Neural cell (in vitro differentiated cells): Measurements from ENCODE around the gene PKP2. TPM values are rescaled to one million over a fixed set of nuclear protein-coding genes. Genes with fewer than 3 reads are reported as not detected.

Source experiments
- H2AFZ ChIP-seq: fragments of 200-600, 300-800 bp; sonication (generic), shearing (Covaris generic); 2 replicates; pipeline ENCODE4 v1.6.0; 2014; ENCODE audit warnings: low read depth, mild to moderate bottlenecking, antibody characterized with exemption, low read length, moderate library complexity
- H3F3A ChIP-seq: fragments of 200-600 bp; shearing (Covaris generic); 2 replicates; pipeline ENCODE4 v1.6.1; 2016; ENCODE audit warnings: mild to moderate bottlenecking, moderate library complexity, mixed read lengths, antibody characterized with exemption, low read length; ENCODE audit not compliant: insufficient read depth, poor library complexity, severe bottlenecking
- H3K27ac ChIP-seq: fragments of 200-600, 300-800 bp; sonication (generic), shearing (Covaris generic); 2 replicates; pipeline ENCODE4 v1.5.1; 2014; ENCODE audit warnings: mild to moderate bottlenecking, low read length, moderate library complexity
- H3K27me3 ChIP-seq: fragments of 300-800, 200-600 bp; sonication (generic), shearing (Covaris generic); 2 replicates; pipeline ENCODE4 v1.6.0; 2014; ENCODE audit warnings: mild to moderate bottlenecking, low read depth, low read length, moderate library complexity; ENCODE audit not compliant: insufficient read depth
- H3K36me3 ChIP-seq: fragments of 300-800, 200-600 bp; sonication (generic), shearing (Covaris generic); 2 replicates; pipeline ENCODE4 v1.5.1; 2014; ENCODE audit warnings: mild to moderate bottlenecking, antibody characterized with exemption, low read length, moderate library complexity; ENCODE audit not compliant: insufficient read depth
- H3K4me2 ChIP-seq: fragments of 300-800, 200-600 bp; sonication (generic), shearing (Covaris generic); 2 replicates; pipeline ENCODE4 v1.6.0; 2014; ENCODE audit warnings: mild to moderate bottlenecking, low read length
- H3K4me3 ChIP-seq: fragments of 300-800, 200-600 bp; sonication (generic), shearing (Covaris generic); 2 replicates; pipeline ENCODE4 v1.5.1; 2014; ENCODE audit warnings: mild to moderate bottlenecking, low read length, moderate library complexity
- H3K79me2 ChIP-seq: fragments of 200-600 bp; shearing (Covaris generic); replicated peaks from 2 replicates; pipeline ENCODE4 v1.6.0; 2014; ENCODE audit warnings: mild to moderate bottlenecking, low read length, moderate library complexity; ENCODE audit not compliant: insufficient read depth
- H3K9ac ChIP-seq: fragments of 300-800, 200-600 bp; sonication (generic), shearing (Covaris generic); 2 replicates; pipeline ENCODE4 v1.6.1; 2016; ENCODE audit warnings: mild to moderate bottlenecking, low read length, mixed read lengths
- H3K9me2 ChIP-seq: fragments of 200-600 bp; shearing (Covaris generic); 2 replicates; pipeline ENCODE4 v1.6.1; 2016; ENCODE audit warnings: mild to moderate bottlenecking, low read length, mixed read lengths; ENCODE audit not compliant: insufficient read depth
- H3K9me3 ChIP-seq: fragments of 200-600, 300-800 bp; sonication (generic), shearing (Covaris generic); 2 replicates; pipeline ENCODE4 v1.6.1; 2016; ENCODE audit warnings: mild to moderate bottlenecking, mixed run types, low read length, moderate library complexity, mixed read lengths
- H4K20me1 ChIP-seq: fragments of 200-600 bp; shearing (Covaris generic); 2 replicates; pipeline ENCODE4 v1.6.1; 2016; ENCODE audit warnings: mild to moderate bottlenecking, mixed run types; ENCODE audit not compliant: insufficient read depth
- CTCF ChIP-seq: fragments of 450-650 bp; IDR thresholded peaks from 2 replicates; pipeline ENCODE4 v1.5.1; 2014; ENCODE audit warnings: antibody characterized with exemption, mild to moderate bottlenecking, moderate library complexity; ENCODE audit not compliant: poor library complexity, severe bottlenecking
- EP300 ChIP-seq: fragments of 450-650 bp; conservative IDR thresholded peaks from 2 replicates; pipeline ENCODE4 v1.6.1; 2014; ENCODE audit warnings: antibody characterized with exemption, mild to moderate bottlenecking, moderate library complexity; ENCODE audit not compliant: poor library complexity, severe bottlenecking
- EZH2 ChIP-seq: fragments of 200-600, 300-800 bp; shearing (Covaris generic), sonication (generic); IDR thresholded peaks from 2 replicates; pipeline ENCODE4 v1.6.1; 2014; ENCODE audit warnings: antibody characterized with exemption, low read length, borderline replicate concordance, mild to moderate bottlenecking; ENCODE audit not compliant: insufficient read depth, poor library complexity, severe bottlenecking
- MXI1 ChIP-seq: fragments of 450-650 bp; conservative IDR thresholded peaks from 2 replicates; pipeline ENCODE4 v1.6.1; 2014; ENCODE audit warnings: antibody characterized with exemption, mild to moderate bottlenecking; ENCODE audit not compliant: poor library complexity, severe bottlenecking
- POLR2AphosphoS5 ChIP-seq: IDR thresholded peaks from 2 replicates; pipeline ENCODE4 v1.6.1; 2012
- RAD21 ChIP-seq: fragments of 450-650 bp; conservative IDR thresholded peaks from 2 replicates; pipeline ENCODE4 v1.6.1; 2014; ENCODE audit warnings: antibody characterized with exemption, mild to moderate bottlenecking, moderate library complexity
- SMC3 ChIP-seq: fragments of 450-650 bp; conservative IDR thresholded peaks from 2 replicates; pipeline ENCODE4 v1.6.1; 2014; ENCODE audit warnings: antibody characterized with exemption, mild to moderate bottlenecking, moderate library complexity; ENCODE audit not compliant: poor library complexity
- TAF1 ChIP-seq: IDR thresholded peaks from 2 replicates; pipeline ENCODE4 v1.6.1; 2012; ENCODE audit warnings: low read depth
- polyA plus RNA-seq: library from polyadenylated mRNA; depleted of rRNA; stranded (reverse); fragments of >200 nt; gene quantifications from 2 replicates; pipeline ENCODE4 v1.2.3, GENCODE V29; 2014
- TF ChIP-seq, protein P1 (sequence below): IDR thresholded peaks from 2 replicates; pipeline ENCODE4 v1.6.1; 2012; ENCODE audit warnings: borderline replicate concordance

Gene PKP2
- polyA plus RNA-seq, 1 donor from 2014 or later: 4.0 TPM

DNA sequence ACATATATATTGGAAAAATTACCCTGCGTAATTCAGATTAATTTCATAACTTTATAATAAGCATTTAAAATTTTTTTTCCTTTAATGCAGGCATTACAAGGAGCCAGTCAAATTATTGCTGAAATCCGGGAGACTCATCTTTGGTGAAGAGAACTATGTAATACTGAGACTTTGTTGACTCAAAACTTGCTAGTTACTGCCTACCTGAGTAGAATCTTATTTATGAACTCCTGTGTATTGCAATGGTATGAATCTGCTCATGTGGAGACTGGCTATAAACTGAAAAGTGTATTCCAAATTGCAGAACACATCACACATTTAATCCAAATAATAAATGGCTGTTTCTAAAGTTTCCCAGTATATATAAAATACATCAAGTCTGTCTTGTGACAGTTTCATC, 153.3 kb downstream of the PKP2 start:
- Histone ChIP-seq H3F3A (no peaks in the 10 kb centered on the region), H2AFZ (no peak overlapping the region), H3K36me3 (peaks cover 4% of the 10 kb centered on the region)

DNA sequence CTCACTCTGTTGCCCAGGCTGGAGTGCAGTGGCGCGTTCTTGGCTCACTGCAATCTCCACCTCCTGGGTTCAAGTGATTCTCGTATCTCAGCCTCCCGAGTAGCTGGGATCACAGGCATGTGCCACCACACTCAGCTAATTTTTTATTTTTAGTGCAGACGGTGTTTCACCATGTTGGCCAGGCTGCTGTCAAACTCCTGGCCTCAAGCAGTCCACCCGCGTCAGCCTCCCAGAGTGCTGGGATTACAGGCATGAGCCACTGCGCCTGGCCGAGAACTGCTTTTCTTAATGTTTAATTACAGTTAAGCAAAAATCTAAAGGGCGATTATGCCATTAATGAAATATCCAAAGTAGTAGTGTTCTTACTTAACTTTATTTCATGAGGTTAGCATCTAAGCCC, 154.4 kb downstream of the PKP2 start:
- no peak for TF ChIP-seq EP300
- TF ChIP-seq TAF1: no peak
- TF ChIP-seq MXI1: no peak
- TF ChIP-seq RAD21: no peak
- TF ChIP-seq, protein P1, sequence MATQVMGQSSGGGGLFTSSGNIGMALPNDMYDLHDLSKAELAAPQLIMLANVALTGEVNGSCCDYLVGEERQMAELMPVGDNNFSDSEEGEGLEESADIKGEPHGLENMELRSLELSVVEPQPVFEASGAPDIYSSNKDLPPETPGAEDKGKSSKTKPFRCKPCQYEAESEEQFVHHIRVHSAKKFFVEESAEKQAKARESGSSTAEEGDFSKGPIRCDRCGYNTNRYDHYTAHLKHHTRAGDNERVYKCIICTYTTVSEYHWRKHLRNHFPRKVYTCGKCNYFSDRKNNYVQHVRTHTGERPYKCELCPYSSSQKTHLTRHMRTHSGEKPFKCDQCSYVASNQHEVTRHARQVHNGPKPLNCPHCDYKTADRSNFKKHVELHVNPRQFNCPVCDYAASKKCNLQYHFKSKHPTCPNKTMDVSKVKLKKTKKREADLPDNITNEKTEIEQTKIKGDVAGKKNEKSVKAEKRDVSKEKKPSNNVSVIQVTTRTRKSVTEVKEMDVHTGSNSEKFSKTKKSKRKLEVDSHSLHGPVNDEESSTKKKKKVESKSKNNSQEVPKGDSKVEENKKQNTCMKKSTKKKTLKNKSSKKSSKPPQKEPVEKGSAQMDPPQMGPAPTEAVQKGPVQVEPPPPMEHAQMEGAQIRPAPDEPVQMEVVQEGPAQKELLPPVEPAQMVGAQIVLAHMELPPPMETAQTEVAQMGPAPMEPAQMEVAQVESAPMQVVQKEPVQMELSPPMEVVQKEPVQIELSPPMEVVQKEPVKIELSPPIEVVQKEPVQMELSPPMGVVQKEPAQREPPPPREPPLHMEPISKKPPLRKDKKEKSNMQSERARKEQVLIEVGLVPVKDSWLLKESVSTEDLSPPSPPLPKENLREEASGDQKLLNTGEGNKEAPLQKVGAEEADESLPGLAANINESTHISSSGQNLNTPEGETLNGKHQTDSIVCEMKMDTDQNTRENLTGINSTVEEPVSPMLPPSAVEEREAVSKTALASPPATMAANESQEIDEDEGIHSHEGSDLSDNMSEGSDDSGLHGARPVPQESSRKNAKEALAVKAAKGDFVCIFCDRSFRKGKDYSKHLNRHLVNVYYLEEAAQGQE: no peak
- no peak for TF ChIP-seq POLR2AphosphoS5
- TF ChIP-seq EZH2: no peak
- no peak for TF ChIP-seq CTCF
- no peak for TF ChIP-seq SMC3
- no peaks in the 10 kb centered on the region for H3F3A ChIP-seq
- H3K9me3 ChIP-seq: no peaks in the 10 kb centered on the region
- no peak overlapping the region for H3K9ac ChIP-seq
- no peaks in the 10 kb centered on the region for H4K20me1 ChIP-seq
- no peak overlapping the region for H3K4me3 ChIP-seq
- H3K36me3 ChIP-seq: peaks cover 5% of the 10 kb centered on the region
- no peak overlapping the region for H2AFZ ChIP-seq
- no peaks in the 10 kb centered on the region for H3K9me2 ChIP-seq
- H3K27me3 ChIP-seq: no peaks in the 10 kb centered on the region
- no peaks in the 10 kb centered on the region for H3K79me2 ChIP-seq
- H3K4me2 ChIP-seq: no peak overlapping the region
- no peak overlapping the region for H3K27ac ChIP-seq

More for the DNA sequence above, 153.3 kb downstream of the PKP2 start:
- TF ChIP-seq RAD21: no peak
- TF ChIP-seq, protein P1: no peak
- no peak for TF ChIP-seq EZH2
- no peak for TF ChIP-seq POLR2AphosphoS5
- TF ChIP-seq CTCF: no peak
- TF ChIP-seq SMC3: no peak
- TF ChIP-seq MXI1: no peak
- TF ChIP-seq EP300: no peak
- no peak for TF ChIP-seq TAF1
- Histone ChIP-seq H3K27me3 (no peaks in the 10 kb centered on the region), H3K4me2 (no peak overlapping the region), H3K27ac (no peak overlapping the region), H3K9ac (no peak overlapping the region), H3K4me3 (no peak overlapping the region), H4K20me1 (no peaks in the 10 kb centered on the region), H3K79me2 (no peaks in the 10 kb centered on the region), H3K9me3 (no peaks in the 10 kb centered on the region), H3K9me2 (no peaks in the 10 kb centered on the region)
